Measurements from ENCODE around the gene DOP1A. TPM values are rescaled to one million over a fixed set of nuclear protein-coding genes. Genes with fewer than 3 reads are reported as not detected.

Gene DOP1A
- total RNA-seq, 4 donors from 2014 or later: 44.8 to 118 (median 53.5) TPM

DNA sequence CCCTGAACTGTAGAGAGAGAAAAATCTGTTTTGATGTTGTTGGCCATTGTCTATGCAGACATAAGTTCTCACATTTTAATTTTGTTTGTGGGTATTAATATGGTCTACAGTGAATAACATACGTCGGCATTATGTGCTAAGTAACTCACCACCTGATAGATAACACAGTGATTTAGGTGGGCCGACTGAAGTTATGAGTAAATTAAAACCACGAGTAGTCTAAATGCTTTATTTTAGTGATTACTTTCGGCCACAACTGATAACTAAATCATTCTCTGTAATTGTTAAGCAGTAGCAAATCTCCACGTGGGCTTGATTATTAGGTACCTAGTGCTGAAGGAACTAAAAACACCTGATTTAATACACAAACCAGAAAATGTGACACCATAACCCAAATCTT is 1.1 kb downstream of the DOP1A start:
- no peaks in the 10 kb centered on the region for H3K9me3 ChIP-seq
- H3K4me3 ChIP-seq: peak overlapping the region; percentile 73
- 28% methylated on average over 6 of the region's 6 CpGs for WGBS
- no peak for DNase-seq (ENCODE audit: low spot score in 2 of 2)
- peak overlapping the region; percentile 91 for H3K27ac ChIP-seq
- no peaks in the 10 kb centered on the region for H3K27me3 ChIP-seq
- TF ChIP-seq CTCF (IDR thresholded peaks at IDR 0.05): no peak
- H3K36me3 ChIP-seq: no peaks in the 10 kb centered on the region
- peaks cover 65% of the 10 kb centered on the region for H3K4me1 ChIP-seq

DNA sequence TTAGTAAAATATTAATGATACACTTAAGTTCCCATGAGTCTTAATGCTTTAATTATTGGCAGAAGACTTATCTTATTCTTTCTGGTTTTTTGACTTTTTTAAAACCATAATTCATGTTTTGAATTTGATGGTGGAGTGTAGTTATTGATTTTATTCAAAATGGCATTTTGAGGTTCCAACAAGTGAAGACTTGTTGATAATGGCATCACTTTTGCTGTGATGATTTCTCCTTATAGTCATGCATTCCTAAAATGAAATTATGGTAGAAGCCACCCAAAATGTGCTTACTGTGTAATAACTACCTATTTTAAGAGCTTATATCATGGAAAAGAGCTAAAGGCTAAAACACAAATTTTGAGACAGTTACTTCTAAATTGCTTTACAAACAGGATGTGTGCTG is 2.2 kb downstream of the DOP1A start:
- no peak for DNase-seq (ENCODE audit: low spot score in 2 of 2)
- TF ChIP-seq CTCF (IDR thresholded peaks at IDR 0.05) (no peak), POLR2A (IDR thresholded peaks at IDR 0.05) (no peak), EP300 (IDR thresholded peaks at IDR 0.05) (no peak), POLR2AphosphoS5 (IDR thresholded peaks at IDR 0.05) (no peak)
- Histone ChIP-seq H3K36me3 (no peaks in the 10 kb centered on the region), H3K9me3 (no peaks in the 10 kb centered on the region), H3K4me1 (peaks cover 61% of the 10 kb centered on the region), H3K27me3 (no peaks in the 10 kb centered on the region), H3K4me3 (no peak overlapping the region), H3K27ac (no peak overlapping the region)

DNA sequence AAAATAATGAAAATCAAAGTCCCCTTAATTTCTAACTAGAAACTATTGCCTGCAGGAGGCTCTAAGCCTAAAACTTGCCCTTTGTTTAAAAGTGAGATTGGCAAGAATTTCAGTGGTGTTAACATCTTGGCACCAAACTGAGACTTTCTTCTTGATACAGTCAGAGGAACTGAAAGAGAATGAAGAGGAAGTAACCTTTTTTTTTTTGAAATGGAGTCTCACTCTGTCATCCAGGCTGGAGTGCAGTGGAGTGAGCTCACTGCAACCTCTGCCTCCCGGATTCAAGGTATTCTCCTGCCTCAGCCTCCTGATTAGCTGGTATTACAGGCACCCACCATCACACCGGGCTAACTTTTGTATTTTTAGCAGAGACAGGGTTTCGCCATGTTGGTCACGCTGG is 3.6 kb downstream of the DOP1A start:
- H3K4me3 ChIP-seq: no peak overlapping the region

DNA sequence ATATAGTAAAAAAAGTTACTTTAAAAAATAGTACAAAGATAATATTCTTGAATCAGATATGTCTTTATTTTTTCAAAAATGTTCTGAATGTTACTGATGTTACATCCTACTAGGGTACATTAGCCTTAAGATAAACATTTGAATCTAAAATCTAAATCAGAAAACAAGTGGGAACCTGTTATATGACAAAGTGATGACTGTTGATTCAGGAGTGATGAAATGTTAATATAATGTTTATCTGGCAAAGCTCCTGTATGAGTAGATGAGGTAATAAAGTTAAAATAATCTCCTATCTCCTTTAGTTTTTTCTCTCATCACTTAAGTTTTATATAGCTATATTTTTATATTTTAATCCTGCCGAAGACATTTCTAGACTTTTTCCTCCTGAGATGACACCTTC is 4.2 kb downstream of the DOP1A start:
- Histone ChIP-seq H3K27me3 (no peaks in the 10 kb centered on the region), H3K4me1 (peaks cover 53% of the 10 kb centered on the region), H3K9me3 (no peaks in the 10 kb centered on the region), H3K27ac (peak overlapping the region; percentile 49), H3K4me3 (no peak overlapping the region), H3K36me3 (no peaks in the 10 kb centered on the region)
- no peak for DNase-seq (ENCODE audit: low spot score in 2 of 2)
- TF ChIP-seq CTCF (IDR thresholded peaks at IDR 0.05): no peak
- TF ChIP-seq EP300 (IDR thresholded peaks at IDR 0.05): no peak
- no peak for TF ChIP-seq POLR2A (IDR thresholded peaks at IDR 0.05)
- TF ChIP-seq POLR2AphosphoS5 (IDR thresholded peaks at IDR 0.05): no peak
- WGBS: 49% methylated on average over 1 of the region's 1 CpG

More for the DNA sequence above, 3.6 kb downstream of the DOP1A start:
- TF ChIP-seq CTCF (IDR thresholded peaks at IDR 0.05) (no peak), POLR2A (IDR thresholded peaks at IDR 0.05) (no peak), POLR2AphosphoS5 (IDR thresholded peaks at IDR 0.05) (no peak), EP300 (IDR thresholded peaks at IDR 0.05) (no peak)
- H3K4me1 ChIP-seq: peaks cover 54% of the 10 kb centered on the region
- no peaks in the 10 kb centered on the region for H3K27me3 ChIP-seq
- H3K9me3 ChIP-seq: no peaks in the 10 kb centered on the region
- no peak for DNase-seq (ENCODE audit: low spot score in 2 of 2)
- 61% methylated on average over 4 of the region's 4 CpGs for WGBS
- H3K27ac ChIP-seq: peak overlapping the region; percentile 49
- H3K36me3 ChIP-seq: no peaks in the 10 kb centered on the region

GRCh38 chr6:83072726-83073125 is 5.3 kb downstream of the DOP1A start:
- H3K4me3 ChIP-seq: no peak overlapping the region
- peaks cover 53% of the 10 kb centered on the region for H3K4me1 ChIP-seq
- TF ChIP-seq POLR2A (IDR thresholded peaks at IDR 0.05) (no peak), CTCF (IDR thresholded peaks at IDR 0.05) (no peak), EP300 (IDR thresholded peaks at IDR 0.05) (no peak), POLR2AphosphoS5 (IDR thresholded peaks at IDR 0.05) (no peak)
- 72% methylated on average over 2 of the region's 2 CpGs for WGBS
- DNase-seq (ENCODE audit: low spot score in 2 of 2): no peak
- no peaks in the 10 kb centered on the region for H3K36me3 ChIP-seq
- no peaks in the 10 kb centered on the region for H3K9me3 ChIP-seq
- no peaks in the 10 kb centered on the region for H3K27me3 ChIP-seq
- H3K27ac ChIP-seq: no peak overlapping the region
